Panc1 (cell line): ENCODE results near the gene RAPSN. TPM values are rescaled to one million over a fixed set of nuclear protein-coding genes. Genes with fewer than 3 reads are reported as not detected.

ENCODE experiments used
- ATAC-seq: fragments of 200-7000 bp; cut with Tn5 transposase; 2 replicates; pipeline ENCODE4 v1.9.1; 2020; ENCODE audit warnings: mild to moderate bottlenecking, moderate library complexity
- BruUV-seq: library from RNA; stranded (reverse); fragments of 400-500 nt; replicated peaks from 2 replicates; lab custom pipeline; 2021; lab: Mats Ljungman, UMichigan
- CTCF ChIA-PET: fragments of 300-600 bp; sonication (Branson Sonifier 250); formaldehyde crosslinking; loops from one replicate; lab custom pipeline; 2022; ENCODE audit warnings: antibody characterized with exemption; lab: Charles Lee
- POLR2A ChIA-PET: fragments of 300-600 bp; sonication (Branson Sonifier 250); formaldehyde crosslinking; loops from one replicate; lab custom pipeline; 2022; ENCODE audit warnings: antibody characterized with exemption; lab: Charles Lee
- DNase-seq: peaks from one replicate; pipeline ENCODE4 v3.0.0-alpha.2; 2010; ENCODE audit warnings: low read depth, low spot score
- H3K27ac ChIP-seq: 2 replicates; pipeline ENCODE4 v1.5.1; 2011; ENCODE audit warnings: mild to moderate bottlenecking, low read length, inconsistent platforms
- H3K27me3 ChIP-seq: fragments of 200-500 bp; sonication (Bioruptor generic); 2 replicates; pipeline ENCODE4 v1.6.0; 2014; ENCODE audit warnings: low read length, inconsistent platforms; ENCODE audit not compliant: control insufficient read depth, insufficient read depth
- H3K36me3 ChIP-seq: fragments of 200-500 bp; sonication (Bioruptor generic); 2 replicates; pipeline ENCODE4 v1.5.1; 2014; ENCODE audit warnings: inconsistent platforms, mild to moderate bottlenecking, low read length, moderate library complexity; ENCODE audit not compliant: control insufficient read depth, insufficient read depth
- H3K4me1 ChIP-seq: 2 replicates; pipeline ENCODE4 v1.5.1; 2011; ENCODE audit warnings: inconsistent platforms, mild to moderate bottlenecking, low read length, moderate library complexity; ENCODE audit not compliant: control insufficient read depth, insufficient read depth
- H3K4me3 ChIP-seq, 2 experiments: 2 replicates each; pipeline ENCODE4 v1.5.1; 2011 to 2012; ENCODE audit warnings: low read depth in 2 of 2, low read length in 2 of 2, mild to moderate bottlenecking in 2 of 2, inconsistent platforms in 1 of 2, moderate library complexity in 1 of 2
- H3K9me3 ChIP-seq: fragments of 200-500 bp; sonication (Bioruptor generic); 2 replicates; pipeline ENCODE4 v1.5.1; 2014; ENCODE audit warnings: low read depth, mild to moderate bottlenecking, inconsistent platforms, low read length, moderate library complexity; ENCODE audit not compliant: control insufficient read depth, insufficient read depth
- POLR2AphosphoS5 ChIP-seq: IDR thresholded peaks from 2 replicates; pipeline ENCODE4 v1.6.1; 2012; ENCODE audit warnings: mild to moderate bottlenecking, low read depth, low read length, moderate library complexity
- SIN3A ChIP-seq: IDR thresholded peaks from 2 replicates; pipeline ENCODE4 v1.6.1; 2012; ENCODE audit warnings: low read depth, mild to moderate bottlenecking, low read length, moderate library complexity, borderline replicate concordance; ENCODE audit not compliant: insufficient read depth
- TCF7L2 ChIP-seq: IDR thresholded peaks from 2 replicates; pipeline ENCODE4 v1.6.1; 2011; ENCODE audit warnings: mild to moderate bottlenecking, low read depth, low read length, inconsistent platforms
- in situ Hi-C: cut with HindIII; loops from 2 replicates; pipeline ENCODE4 v1.10.0; 2016; ENCODE audit warnings: low sequenced_read_pairs, low pct_unique_long_range_greater_than_20kb
- intact Hi-C: fragments of 100-400 bp; cut with micrococcal nuclease; formaldehyde crosslinking; loops from one replicate; pipeline ENCODE4 v1.10.0; 2022; ENCODE audit not compliant: unreplicated experiment
- total RNA-seq: library from RNA; stranded (reverse); gene quantifications from one replicate; pipeline ENCODE4 v1.2.1, GENCODE V29; 2021; ENCODE audit not compliant: unreplicated experiment
- TF ChIP-seq, protein P1 (sequence below), 2 experiments: IDR thresholded peaks; 2 replicates each; pipeline ENCODE4 v1.6.1; 2011 to 2012; ENCODE audit warnings: low read depth in 2 of 2, control low read depth in 1 of 2, low read length in 1 of 2, mild to moderate bottlenecking in 1 of 2, moderate library complexity in 1 of 2; ENCODE audit not compliant: insufficient read depth in 1 of 2
- TF ChIP-seq, protein P2 (sequence below): fragments of 450-650 bp; IDR thresholded peaks from 2 replicates; pipeline ENCODE4 v1.5.1; 2017; ENCODE audit warnings: mild to moderate bottlenecking

RAPSN gene
- total RNA-seq, 1 experiment from 2014 or later, result 1.8 TPM

DNA sequence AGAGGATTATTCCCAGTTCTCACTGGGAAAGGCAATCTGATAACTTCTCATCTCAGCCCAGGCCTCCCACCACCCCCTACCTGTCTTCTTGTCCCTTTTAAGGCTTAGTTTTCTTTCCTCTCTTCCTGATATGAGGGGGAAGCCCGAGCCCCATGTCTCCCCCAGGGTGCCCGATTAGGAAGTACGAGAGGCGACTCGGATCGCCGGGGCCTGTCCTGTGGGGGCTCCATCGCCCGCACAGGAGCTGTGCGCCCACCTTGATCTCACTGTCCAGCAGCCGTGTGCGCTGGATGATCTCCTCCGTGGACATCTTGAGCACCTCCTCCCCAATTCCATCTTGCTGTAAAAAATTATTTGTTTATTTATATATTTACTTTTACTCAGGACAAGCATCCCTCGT is 23.3 kb downstream of the RAPSN start:
- Histone ChIP-seq H3K27ac (peak overlapping the region; percentile 92), H3K36me3 (peaks cover 23% of the 10 kb centered on the region), H3K27me3 (no peaks in the 10 kb centered on the region), H3K4me1 (peaks cover 8% of the 10 kb centered on the region), H3K9me3 (no peaks in the 10 kb centered on the region), H3K4me3 (peak overlapping the region; percentile 79 to 93)
- no peak for ATAC-seq
- ChIA-PET POLR2A (no interaction called here), CTCF (no interaction called here)
- intact Hi-C loops (no loop called here), in situ Hi-C loops (no loop called here)
- no peak for TF ChIP-seq TCF7L2
- TF ChIP-seq SIN3A, result no peak
- TF ChIP-seq, protein P1, sequence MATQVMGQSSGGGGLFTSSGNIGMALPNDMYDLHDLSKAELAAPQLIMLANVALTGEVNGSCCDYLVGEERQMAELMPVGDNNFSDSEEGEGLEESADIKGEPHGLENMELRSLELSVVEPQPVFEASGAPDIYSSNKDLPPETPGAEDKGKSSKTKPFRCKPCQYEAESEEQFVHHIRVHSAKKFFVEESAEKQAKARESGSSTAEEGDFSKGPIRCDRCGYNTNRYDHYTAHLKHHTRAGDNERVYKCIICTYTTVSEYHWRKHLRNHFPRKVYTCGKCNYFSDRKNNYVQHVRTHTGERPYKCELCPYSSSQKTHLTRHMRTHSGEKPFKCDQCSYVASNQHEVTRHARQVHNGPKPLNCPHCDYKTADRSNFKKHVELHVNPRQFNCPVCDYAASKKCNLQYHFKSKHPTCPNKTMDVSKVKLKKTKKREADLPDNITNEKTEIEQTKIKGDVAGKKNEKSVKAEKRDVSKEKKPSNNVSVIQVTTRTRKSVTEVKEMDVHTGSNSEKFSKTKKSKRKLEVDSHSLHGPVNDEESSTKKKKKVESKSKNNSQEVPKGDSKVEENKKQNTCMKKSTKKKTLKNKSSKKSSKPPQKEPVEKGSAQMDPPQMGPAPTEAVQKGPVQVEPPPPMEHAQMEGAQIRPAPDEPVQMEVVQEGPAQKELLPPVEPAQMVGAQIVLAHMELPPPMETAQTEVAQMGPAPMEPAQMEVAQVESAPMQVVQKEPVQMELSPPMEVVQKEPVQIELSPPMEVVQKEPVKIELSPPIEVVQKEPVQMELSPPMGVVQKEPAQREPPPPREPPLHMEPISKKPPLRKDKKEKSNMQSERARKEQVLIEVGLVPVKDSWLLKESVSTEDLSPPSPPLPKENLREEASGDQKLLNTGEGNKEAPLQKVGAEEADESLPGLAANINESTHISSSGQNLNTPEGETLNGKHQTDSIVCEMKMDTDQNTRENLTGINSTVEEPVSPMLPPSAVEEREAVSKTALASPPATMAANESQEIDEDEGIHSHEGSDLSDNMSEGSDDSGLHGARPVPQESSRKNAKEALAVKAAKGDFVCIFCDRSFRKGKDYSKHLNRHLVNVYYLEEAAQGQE (IDR thresholded peaks at IDR 0.05; ENCODE audit: insufficient read depth in 1 of 2, low read depth in 2 of 2, low read length in 1 of 2), result no peak
- no peak for TF ChIP-seq POLR2AphosphoS5
- TF ChIP-seq, protein P2, sequence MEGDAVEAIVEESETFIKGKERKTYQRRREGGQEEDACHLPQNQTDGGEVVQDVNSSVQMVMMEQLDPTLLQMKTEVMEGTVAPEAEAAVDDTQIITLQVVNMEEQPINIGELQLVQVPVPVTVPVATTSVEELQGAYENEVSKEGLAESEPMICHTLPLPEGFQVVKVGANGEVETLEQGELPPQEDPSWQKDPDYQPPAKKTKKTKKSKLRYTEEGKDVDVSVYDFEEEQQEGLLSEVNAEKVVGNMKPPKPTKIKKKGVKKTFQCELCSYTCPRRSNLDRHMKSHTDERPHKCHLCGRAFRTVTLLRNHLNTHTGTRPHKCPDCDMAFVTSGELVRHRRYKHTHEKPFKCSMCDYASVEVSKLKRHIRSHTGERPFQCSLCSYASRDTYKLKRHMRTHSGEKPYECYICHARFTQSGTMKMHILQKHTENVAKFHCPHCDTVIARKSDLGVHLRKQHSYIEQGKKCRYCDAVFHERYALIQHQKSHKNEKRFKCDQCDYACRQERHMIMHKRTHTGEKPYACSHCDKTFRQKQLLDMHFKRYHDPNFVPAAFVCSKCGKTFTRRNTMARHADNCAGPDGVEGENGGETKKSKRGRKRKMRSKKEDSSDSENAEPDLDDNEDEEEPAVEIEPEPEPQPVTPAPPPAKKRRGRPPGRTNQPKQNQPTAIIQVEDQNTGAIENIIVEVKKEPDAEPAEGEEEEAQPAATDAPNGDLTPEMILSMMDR, result no peak
- no peak for DNase-seq
- TSS peak; percentile 90 for BruUV-seq

DNA sequence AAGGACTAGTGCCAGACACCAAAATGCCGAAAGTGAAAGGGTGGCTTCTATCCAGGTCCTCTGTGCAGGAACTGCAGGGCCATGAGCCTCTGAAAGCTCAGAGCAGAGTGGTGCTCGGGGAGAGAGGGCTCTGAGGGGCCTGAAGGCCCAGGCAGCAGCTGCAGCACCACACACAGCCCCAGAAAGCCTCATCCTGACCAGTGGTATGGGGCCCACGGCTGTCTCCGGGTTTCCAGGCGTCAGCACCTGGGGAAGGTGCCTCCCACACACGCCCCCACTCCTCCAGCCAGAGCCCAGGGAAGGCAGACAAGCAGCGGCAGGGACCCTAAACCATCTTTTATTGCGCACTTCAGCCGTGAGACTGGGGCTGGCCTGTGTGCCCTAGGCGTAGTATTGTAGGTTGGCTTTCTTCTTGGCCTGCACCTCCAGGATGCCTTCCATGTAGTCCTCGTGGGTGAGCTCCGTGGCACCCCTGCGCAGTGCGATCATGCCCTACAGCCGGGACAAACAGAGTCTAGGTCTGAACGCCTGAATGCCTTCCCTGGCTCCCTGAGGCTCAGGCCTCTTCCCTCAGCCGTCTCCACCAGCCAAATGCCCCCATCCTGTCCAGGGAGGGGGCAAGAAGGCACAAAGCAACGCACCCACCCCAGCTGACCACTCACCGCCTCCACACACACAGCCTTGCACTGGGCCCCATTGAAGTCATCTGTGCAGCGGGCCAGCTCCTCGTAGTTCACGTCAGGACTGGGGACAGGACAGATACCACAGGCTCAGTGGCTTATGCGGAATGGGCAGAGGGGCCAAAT is 30.3 kb downstream of the RAPSN start:
- in situ Hi-C loops (no loop called here), intact Hi-C loops (no loop called here)
- ATAC-seq (0 out of 2 replicates have a peak, but pooled peaks have one; percentile 17), DNase-seq (no peak)
- TSS peak; percentile 16 for BruUV-seq
- H3K4me3 ChIP-seq, result no peak overlapping the region
- ChIA-PET CTCF (no interaction called here), POLR2A (interaction anchor here (0.6 kb wide), 1 partner anchor 57 kb away, joined by 10 read pairs; no protein-coding TSS in a partner anchor)
- no peaks in the 10 kb centered on the region for H3K27me3 ChIP-seq
- peaks cover 26% of the 10 kb centered on the region for H3K4me1 ChIP-seq
- H3K27ac ChIP-seq, result no peak overlapping the region
- H3K36me3 ChIP-seq, result peaks cover 5% of the 10 kb centered on the region; the same call in 1 of the 2 replicates
- TF ChIP-seq TCF7L2, result no peak
- peak; percentile 21; the same call in 1 of the 2 replicates for TF ChIP-seq POLR2AphosphoS5
- no peaks in the 10 kb centered on the region for H3K9me3 ChIP-seq

DNA sequence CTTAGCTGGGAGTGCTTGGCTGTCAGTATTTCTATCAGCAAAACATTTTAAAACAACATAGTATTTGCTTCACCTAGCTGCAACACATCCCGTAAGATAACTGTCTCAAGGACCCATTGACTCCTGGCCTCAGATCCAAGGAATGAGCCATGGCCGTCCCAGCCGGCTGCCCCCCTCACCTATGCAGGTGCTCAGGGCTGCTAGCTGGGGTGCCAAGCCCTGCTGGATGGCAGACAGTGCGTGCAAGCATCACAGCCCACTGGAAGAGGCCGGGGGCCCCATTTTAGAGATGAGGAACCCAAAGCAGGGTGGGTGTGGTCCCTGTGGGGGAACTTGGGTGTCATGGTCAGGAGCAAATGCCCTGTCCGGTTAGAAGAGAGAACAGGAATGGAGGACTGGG is 31.2 kb downstream of the RAPSN start:
- intact Hi-C loops, result no loop called here
- in situ Hi-C loops, result no loop called here
- ATAC-seq (no peak), DNase-seq (no peak)
- H3K9me3 ChIP-seq, result no peaks in the 10 kb centered on the region
- no peaks in the 10 kb centered on the region for H3K27me3 ChIP-seq
- ChIA-PET POLR2A (no interaction called here), CTCF (no interaction called here)
- H3K27ac ChIP-seq, result no peak overlapping the region
- BruUV-seq, result no TSS peak
- H3K4me1 ChIP-seq, result peaks cover 26% of the 10 kb centered on the region
- H3K36me3 ChIP-seq, result peaks cover 4% of the 10 kb centered on the region; the same call in 1 of the 2 replicates
- TF ChIP-seq, protein P2, result no peak
- no peak; the same call in 1 of the 2 replicates for TF ChIP-seq POLR2AphosphoS5
- TF ChIP-seq, protein P1 (IDR thresholded peaks at IDR 0.05; ENCODE audit: insufficient read depth in 1 of 2, low read depth in 2 of 2, low read length in 1 of 2), result no peak
- no peak for TF ChIP-seq TCF7L2
- no peak for TF ChIP-seq SIN3A
- no peak overlapping the region for H3K4me3 ChIP-seq
